Tibial nerve (tissue), 4 donors: ENCODE measurements around the gene RPP25L.

ENCODE experiments used
- CTCF ChIP-seq, 5 experiments: fragments of 200-600 bp in 3 of 5; fragments of 450-650 bp in 2 of 5; sonication (generic) in 3 of 5; IDR thresholded peaks; one replicate each; pipeline ENCODE4 v1.5.1; 2016 to 2019; ENCODE audit warnings: antibody characterized with exemption in 5 of 5, mild to moderate bottlenecking in 3 of 5, moderate library complexity in 2 of 5
- EP300 ChIP-seq, 2 donors: sonication (generic); formaldehyde crosslinking; IDR thresholded peaks; one replicate each; pipeline ENCODE4 v1.6.1; 2017; ENCODE audit warnings: antibody characterized with exemption in 2 of 2, mild to moderate bottlenecking in 1 of 2
- POLR2A ChIP-seq, 2 donors: fragments of 450-650 bp; IDR thresholded peaks; one replicate each; pipeline ENCODE4 v1.6.1; 2017; ENCODE audit warnings: antibody characterized with exemption in 2 of 2, mild to moderate bottlenecking in 2 of 2, moderate library complexity in 2 of 2

GRCh38 chr9:34610434-34611206 lies 1.3 kb downstream of the RPP25L start:
- no peak for TF ChIP-seq CTCF (IDR thresholded peaks at IDR 0.05)
- TF ChIP-seq POLR2A (IDR thresholded peaks at IDR 0.05), result no peak
- TF ChIP-seq EP300 (IDR thresholded peaks at IDR 0.05), result no peak
